ENCODE data around the gene EPC1.
"Not testable (repeated sequence)": the region's sequence is repeated elsewhere in the genome, so short reads cannot be mapped to it uniquely, and the experiment has no call there.

The EPC1 gene

DNA sequence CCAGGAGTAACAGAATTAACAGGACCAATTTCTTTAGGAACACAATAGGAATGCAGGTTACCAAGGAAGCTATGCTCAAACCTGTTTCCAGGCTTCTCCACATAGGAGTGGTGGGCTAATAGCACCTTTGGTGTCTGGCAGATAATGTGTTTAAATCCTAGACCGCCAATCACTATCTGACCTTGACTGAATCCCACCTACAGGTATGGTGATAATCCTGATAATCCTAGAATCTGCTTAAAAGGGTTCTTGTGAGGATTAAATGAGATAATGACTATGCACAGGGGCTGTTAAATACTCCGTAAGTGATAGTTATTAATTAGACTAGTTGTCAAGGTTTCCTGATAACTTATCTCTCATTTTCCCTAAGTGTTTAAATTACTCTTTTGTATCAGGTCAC is 81.2 kb downstream of the EPC1 start:
- no peak for TF ChIP-seq ZNF274 (IDR thresholded peaks at IDR 0.05; ENCODE audit: low read depth, low read length)
- no peak overlapping the region for H3K4me3 ChIP-seq (ENCODE audit: low read length)

DNA sequence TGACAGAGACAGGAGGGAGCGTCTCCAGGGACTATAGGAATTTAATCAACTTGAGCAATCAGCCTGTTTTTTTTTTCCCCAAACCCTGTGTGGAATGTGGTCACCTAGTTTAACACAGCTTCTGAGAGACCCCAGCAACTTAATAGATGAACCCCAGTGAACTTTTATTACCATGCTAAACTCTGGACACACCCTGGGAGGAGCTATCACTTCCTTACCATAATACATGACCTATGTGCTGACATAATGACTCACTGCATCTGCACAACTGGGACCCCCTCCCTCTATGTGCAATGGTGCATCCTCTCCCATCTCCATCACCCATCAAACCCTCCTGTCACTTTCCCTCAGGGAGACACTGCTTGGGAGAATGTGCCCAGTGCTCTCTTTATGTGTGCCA is 83.7 kb downstream of the EPC1 start:
- H3K4me3 ChIP-seq (ENCODE audit: low read length): no peak overlapping the region
- no peak for TF ChIP-seq ZNF274 (IDR thresholded peaks at IDR 0.05; ENCODE audit: low read depth, low read length)

DNA sequence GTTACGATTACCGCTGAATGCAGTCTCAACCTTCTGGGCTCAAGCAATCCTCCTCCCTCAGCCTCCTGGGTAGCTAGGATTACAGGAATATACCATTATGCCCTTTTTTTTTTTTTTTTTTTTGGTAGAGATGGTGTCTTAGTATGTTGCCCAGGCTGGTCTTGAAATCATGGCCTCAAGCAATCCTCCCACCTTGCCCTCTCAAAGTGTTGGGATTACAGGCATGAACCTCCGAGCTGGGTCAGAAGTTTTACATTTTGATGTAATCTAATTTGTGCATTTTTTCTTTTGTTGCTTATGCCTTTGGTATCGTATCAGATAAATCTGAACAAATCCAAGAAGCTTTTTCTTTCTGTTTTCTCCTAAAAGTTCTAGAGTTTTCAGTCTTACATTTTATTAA is 87.4 kb downstream of the EPC1 start:
- no peak for TF ChIP-seq ZNF274 (IDR thresholded peaks at IDR 0.05; ENCODE audit: low read depth, low read length)
- H3K4me3 ChIP-seq (ENCODE audit: low read length): no peak overlapping the region

GRCh38 chr10:32256613-32257437 is 90.1 kb downstream of the EPC1 start:
- TF ChIP-seq ZNF274 (IDR thresholded peaks at IDR 0.05; ENCODE audit: low read depth, low read length): no peak
- H3K4me3 ChIP-seq (ENCODE audit: low read length): no peak overlapping the region

DNA sequence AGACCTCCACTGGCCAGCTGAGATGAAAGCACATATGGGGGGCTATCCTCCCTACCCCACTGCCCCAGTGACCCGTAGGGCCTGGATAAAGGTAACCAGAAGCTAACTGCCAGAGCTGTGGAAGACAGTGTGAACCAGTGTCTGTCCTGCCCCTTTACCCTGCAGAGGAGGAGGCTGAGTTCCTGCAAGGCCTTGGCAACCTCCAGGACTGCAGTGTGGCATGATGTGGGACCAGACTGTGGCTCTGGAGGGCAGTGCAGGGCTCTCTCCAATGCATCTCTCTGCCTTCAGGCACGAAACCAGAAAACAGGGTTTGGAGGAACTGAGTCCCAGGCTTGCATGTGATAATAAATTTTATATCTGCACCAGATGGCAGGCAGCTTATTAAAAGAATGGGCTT is 93.1 kb downstream of the EPC1 start:
- H3K4me3 ChIP-seq (ENCODE audit: low read length): no peak overlapping the region
- TF ChIP-seq ZNF274 (IDR thresholded peaks at IDR 0.05; ENCODE audit: low read depth, low read length): no peak

- TF ChIP-seq ZNF274 (IDR thresholded peaks at IDR 0.05; ENCODE audit: low read depth, low read length): no peak
- H3K4me3 ChIP-seq (ENCODE audit: low read length): no peak overlapping the region
These were observed 93.7 kb downstream of the EPC1 start for GRCh38 chr10:32253276-32253675.

- not testable (repeated sequence) for H3K4me3 ChIP-seq (ENCODE audit: low read length)
These were observed 96.5 kb downstream of the EPC1 start for GRCh38 chr10:32250489-32250888.

GRCh38 chr10:32246685-32247084 is 100.3 kb downstream of the EPC1 start:
- no peak overlapping the region for H3K4me3 ChIP-seq (ENCODE audit: low read length)
- no peak for TF ChIP-seq ZNF274 (IDR thresholded peaks at IDR 0.05; ENCODE audit: low read depth, low read length)

- no peak for TF ChIP-seq ZNF274 (IDR thresholded peaks at IDR 0.05; ENCODE audit: low read depth, low read length)
- no peak overlapping the region for H3K4me3 ChIP-seq (ENCODE audit: low read length)
These were observed 101.2 kb downstream of the EPC1 start for GRCh38 chr10:32245760-32246159.

DNA sequence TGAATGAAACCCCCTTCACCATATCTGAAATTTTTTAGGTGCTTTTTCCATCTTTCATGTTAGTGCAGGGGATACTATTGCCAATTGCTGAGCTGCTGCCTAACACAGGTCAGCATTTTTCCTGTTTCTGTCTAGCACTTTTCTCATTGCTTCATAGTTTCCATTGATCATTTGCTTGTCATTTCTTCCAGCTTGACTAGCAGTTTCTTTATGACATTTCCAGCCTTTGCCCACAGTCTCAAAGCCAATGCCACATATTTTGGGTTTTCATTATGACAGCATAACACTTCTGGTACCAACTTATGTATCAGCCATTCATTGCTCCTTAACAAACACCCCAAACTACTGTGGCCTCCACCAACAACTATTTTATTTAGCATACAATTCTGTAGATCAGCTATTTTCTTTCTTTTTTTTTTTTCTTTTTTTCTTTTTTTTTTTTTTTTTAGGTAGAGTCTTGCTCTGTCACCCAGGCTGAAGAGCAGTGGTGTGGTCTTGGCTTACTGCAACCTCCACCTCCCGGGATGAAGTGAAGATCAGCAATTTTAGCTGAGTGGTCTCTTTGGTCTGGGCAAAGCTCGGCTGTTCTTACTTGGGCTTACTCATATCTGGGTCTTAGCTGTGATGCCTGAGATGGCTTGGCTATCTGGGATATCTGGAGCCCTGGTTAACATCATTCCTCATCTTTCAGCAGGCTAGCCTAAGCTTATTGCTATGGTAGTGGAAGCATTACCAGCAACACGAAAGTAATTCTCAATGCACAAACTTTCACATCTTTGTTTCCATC is 102.3 kb downstream of the EPC1 start:
- no peak overlapping the region for H3K4me3 ChIP-seq (ENCODE audit: low read length)
- no peak for TF ChIP-seq ZNF274 (IDR thresholded peaks at IDR 0.05; ENCODE audit: low read depth, low read length)

DNA sequence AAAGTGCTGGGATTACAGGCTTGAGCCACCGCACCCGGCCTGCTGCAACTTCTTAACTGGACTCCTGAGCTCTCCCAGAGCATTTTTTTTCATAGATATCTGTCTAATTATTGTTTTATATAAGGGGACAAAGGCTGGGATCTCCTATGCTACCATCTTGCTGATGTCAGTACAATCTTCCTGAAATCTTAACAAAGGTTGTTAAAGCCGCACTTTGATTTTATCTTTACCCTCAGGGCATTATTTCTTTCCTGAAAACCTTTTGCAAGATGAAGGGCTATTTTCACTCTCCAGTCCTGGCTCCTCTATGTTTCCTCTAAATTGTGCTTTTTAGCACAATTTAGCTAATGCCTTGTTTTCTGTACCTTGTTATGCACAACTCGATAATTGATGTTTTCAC is 102.9 kb downstream of the EPC1 start:
- no peak overlapping the region for H3K4me3 ChIP-seq (ENCODE audit: low read length)
- TF ChIP-seq ZNF274 (IDR thresholded peaks at IDR 0.05; ENCODE audit: low read depth, low read length): no peak

- no peak for TF ChIP-seq ZNF274 (IDR thresholded peaks at IDR 0.05; ENCODE audit: low read depth, low read length)
- no peak overlapping the region for H3K4me3 ChIP-seq (ENCODE audit: low read length)
These were observed 105.0 kb downstream of the EPC1 start for GRCh38 chr10:32241946-32242345.

DNA sequence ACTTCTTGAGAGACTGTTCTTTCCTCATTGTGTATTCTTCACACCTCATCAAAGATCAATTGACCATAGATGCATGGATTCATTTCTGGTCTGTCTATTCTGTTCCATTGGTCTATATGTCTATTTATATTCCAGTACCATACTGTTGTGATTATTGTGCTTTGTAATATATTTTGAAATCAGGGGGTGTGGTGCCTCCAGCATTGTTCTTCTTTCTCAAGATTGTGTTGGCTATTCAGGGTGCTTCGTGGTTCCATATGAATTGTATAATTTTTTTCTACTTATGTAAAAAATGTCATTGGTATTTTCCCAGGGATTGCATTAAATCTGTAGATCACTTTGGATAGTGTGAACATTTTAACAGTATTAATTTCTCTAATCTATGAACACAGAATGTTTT is 106.5 kb downstream of the EPC1 start:
- no peak for TF ChIP-seq ZNF274 (IDR thresholded peaks at IDR 0.05; ENCODE audit: low read depth, low read length)
- H3K4me3 ChIP-seq (ENCODE audit: low read length): no peak overlapping the region

DNA sequence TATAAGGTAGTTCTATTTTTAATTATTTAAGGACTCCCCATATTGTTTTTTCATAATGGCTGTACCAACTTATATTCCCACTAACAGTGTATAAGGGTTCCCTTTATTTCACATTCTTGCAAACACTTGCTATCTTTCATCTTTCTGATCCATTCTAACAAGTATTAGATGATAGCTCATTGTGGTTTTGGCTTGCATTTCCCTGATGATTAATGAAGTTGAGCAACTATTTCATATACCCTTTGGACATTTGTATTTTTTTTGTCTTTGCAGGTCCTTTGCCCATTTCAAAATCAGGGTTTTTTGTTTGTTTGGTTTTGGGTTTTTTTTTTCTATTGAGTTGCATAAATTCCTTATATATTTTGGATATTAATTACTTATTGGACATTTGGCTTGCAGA is 107.2 kb downstream of the EPC1 start:
- no peak overlapping the region; the same call in 1 of the 2 replicates for H3K4me3 ChIP-seq (ENCODE audit: low read length)
- no peak for TF ChIP-seq ZNF274 (IDR thresholded peaks at IDR 0.05; ENCODE audit: low read depth, low read length)

DNA sequence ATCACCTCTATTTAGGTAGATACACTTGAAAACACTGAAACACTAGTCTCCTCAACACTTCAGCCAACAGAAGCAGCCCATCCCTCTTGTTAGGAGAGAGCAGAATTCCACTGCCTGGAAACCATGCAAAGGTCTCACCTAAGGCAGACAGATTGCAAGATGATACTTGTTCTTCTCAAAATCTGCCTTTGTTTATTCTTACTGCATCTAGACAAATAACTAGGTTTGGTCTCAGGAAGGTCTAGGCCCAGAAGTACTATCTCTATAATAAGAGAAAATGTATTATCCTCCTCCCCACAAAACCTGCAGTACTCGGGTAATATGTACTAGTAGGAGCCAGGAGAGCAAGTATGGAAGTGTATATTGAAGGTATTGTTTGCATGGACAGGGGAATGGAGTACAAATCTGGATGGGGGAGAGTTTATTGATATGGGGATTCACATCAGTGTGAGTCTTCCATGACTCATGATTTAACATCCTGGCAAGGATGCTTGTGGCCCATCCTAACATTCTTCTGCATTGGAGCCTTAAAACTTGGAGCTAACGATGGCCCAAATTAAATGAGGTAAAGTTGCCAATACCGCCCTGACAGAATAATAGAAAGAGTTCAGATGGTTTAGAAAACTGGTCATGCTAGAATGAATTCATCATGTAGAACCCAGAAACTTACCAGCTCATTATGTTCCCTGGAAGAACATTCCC is 109.2 kb downstream of the EPC1 start:
- H3K4me3 ChIP-seq (ENCODE audit: low read length): no peak overlapping the region

More for the DNA sequence above, 109.2 kb downstream of the EPC1 start:
- no peak for TF ChIP-seq ZNF274 (IDR thresholded peaks at IDR 0.05; ENCODE audit: low read depth, low read length)
